HCT116 (cell line): ENCODE results near the gene SLC25A22. TPM values are rescaled to one million over a fixed set of nuclear protein-coding genes. Genes with fewer than 3 reads are reported as not detected.

Experiments
- ATAC-seq: fragments of 200-7000 bp; cut with Tn5 transposase; 2 replicates; pipeline ENCODE4 v1.9.1; 2020; ENCODE audit warnings: mild to moderate bottlenecking, moderate library complexity
- BruUV-seq: library from RNA; stranded (reverse); fragments of 400-500 nt; replicated peaks from 2 replicates; lab custom pipeline; 2021; lab: Mats Ljungman, UMichigan
- CTCF ChIA-PET: fragments of 300-600 bp; sonication (Branson Sonifier 250); formaldehyde crosslinking; loops from one replicate; lab custom pipeline; 2021; ENCODE audit warnings: antibody characterized with exemption; lab: Charles Lee
- POLR2A ChIA-PET: fragments of 300-600, 350-600 bp; sonication (Branson Sonifier 250); formaldehyde crosslinking; loops from one replicate; lab custom pipeline; 2021; ENCODE audit warnings: antibody characterized with exemption; lab: Charles Lee
- RAD21 ChIA-PET, 2 experiments: fragments of 300-600 bp; sonication (Branson Sonifier 250); formaldehyde crosslinking; loops; one replicate each; lab custom pipeline; 2023; ENCODE audit warnings: low total read pairs in 2 of 2; ENCODE audit not compliant: uncharacterized antibody in 2 of 2, unreplicated experiment in 2 of 2, low non-redundant PET in 1 of 2; lab: Charles Lee
- DNase-seq: peaks from one replicate; pipeline ENCODE4 v3.0.0-alpha.2; 2010; ENCODE audit warnings: low read depth, low spot score
- H2AFZ ChIP-seq: fragments of 200-600 bp; shearing (Covaris generic), sonication (generic); 2 replicates; pipeline ENCODE4 v1.6.1; 2017; ENCODE audit warnings: low read depth, mixed run types, mixed read lengths, antibody characterized with exemption, low read length; ENCODE audit not compliant: poor library complexity, severe bottlenecking
- H3K27ac ChIP-seq: 2 replicates; pipeline ENCODE4 v1.5.1; 2012; ENCODE audit warnings: low read depth, low read length
- H3K27me3 ChIP-seq: fragments of 200-600 bp; sonication (generic); 2 replicates; pipeline ENCODE4 v1.6.1; 2016; ENCODE audit warnings: mixed run types, low read length, mixed read lengths; ENCODE audit not compliant: insufficient read depth
- H3K36me3 ChIP-seq, 2 experiments: fragments of 200-500 bp in 1 of 2; fragments of 200-600 bp in 1 of 2; sonication (Bioruptor generic) in 1 of 2; sonication (generic) in 1 of 2; 2 replicates each; pipeline versions ENCODE4 v1.5.1 to v1.6.1; 2014 to 2016; ENCODE audit warnings: low read length in 2 of 2, inconsistent platforms in 1 of 2, mixed read lengths in 1 of 2, mixed run types in 1 of 2; ENCODE audit not compliant: insufficient read depth in 2 of 2, control insufficient read depth in 1 of 2
- H3K4me1 ChIP-seq, 2 experiments: fragments of 200-600 bp in 1 of 2; sonication (generic) in 1 of 2; 2 replicates each; pipeline versions ENCODE4 v1.5.1 to v1.6.1; 2012 to 2017; ENCODE audit warnings: low read length in 2 of 2, inconsistent platforms in 1 of 2, mild to moderate bottlenecking in 1 of 2, mixed read lengths in 1 of 2, mixed run types in 1 of 2, moderate library complexity in 1 of 2; ENCODE audit not compliant: insufficient read depth in 2 of 2, control insufficient read depth in 1 of 2
- H3K4me2 ChIP-seq: fragments of 200-600 bp; sonication (generic); 2 replicates; pipeline ENCODE4 v1.6.1; 2017; ENCODE audit warnings: mixed run types, low read length, mixed read lengths
- H3K4me3 ChIP-seq, 2 experiments: fragments of 200-600 bp in 1 of 2; sonication (generic) in 1 of 2; replicated peaks in 1 of 2; 2 replicates each; pipeline ENCODE4 v1.5.1; 2011 to 2016; ENCODE audit warnings: low read length in 2 of 2, control low read depth in 1 of 2, low read depth in 1 of 2, mild to moderate bottlenecking in 1 of 2, mixed read lengths in 1 of 2, mixed run types in 1 of 2
- H3K79me2 ChIP-seq: fragments of 200-600 bp; sonication (generic); 2 replicates; pipeline ENCODE4 v1.6.1; 2017; ENCODE audit warnings: mild to moderate bottlenecking, mixed run types, low read length, moderate library complexity, mixed read lengths; ENCODE audit not compliant: insufficient read depth
- H3K9ac ChIP-seq: fragments of 200-600 bp; sonication (generic); 2 replicates; pipeline ENCODE4 v1.6.1; 2016; ENCODE audit warnings: low read length, mixed read lengths
- H3K9me2 ChIP-seq: fragments of 200-600 bp; sonication (generic), shearing (Covaris generic); 2 replicates; pipeline ENCODE4 v1.6.1; 2017; ENCODE audit warnings: mixed run types, mild to moderate bottlenecking, moderate library complexity; ENCODE audit not compliant: insufficient read depth
- H3K9me3 ChIP-seq, 2 experiments: fragments of 200-500 bp in 1 of 2; fragments of 200-600 bp in 1 of 2; sonication (Bioruptor generic) in 1 of 2; sonication (generic) in 1 of 2; 2 replicates each; pipeline ENCODE4 v1.6.1; 2014 to 2017; ENCODE audit warnings: low read length in 2 of 2, mixed read lengths in 2 of 2, inconsistent platforms in 1 of 2, low read depth in 1 of 2, mild to moderate bottlenecking in 1 of 2, mixed run types in 1 of 2, moderate library complexity in 1 of 2; ENCODE audit not compliant: control insufficient read depth in 1 of 2, insufficient read depth in 1 of 2
- H4K20me1 ChIP-seq: fragments of 200-600 bp; sonication (generic), shearing (Covaris generic); 2 replicates; pipeline ENCODE4 v1.6.1; 2017; ENCODE audit warnings: mixed run types, mild to moderate bottlenecking, moderate library complexity; ENCODE audit not compliant: insufficient read depth
- CBX3 ChIP-seq: IDR thresholded peaks from 2 replicates; pipeline ENCODE4 v1.6.1; 2012; ENCODE audit warnings: low read depth
- EGR1 ChIP-seq: IDR thresholded peaks from 2 replicates; pipeline ENCODE4 v1.6.1; 2012; ENCODE audit warnings: low read depth
- EZH2 ChIP-seq: fragments of 200-600 bp; sonication (generic); IDR thresholded peaks from 2 replicates; pipeline ENCODE4 v1.6.1; 2017; ENCODE audit warnings: antibody characterized with exemption, mixed run types
- EZH2phosphoT487 ChIP-seq: fragments of 200-600 bp; IDR thresholded peaks from 2 replicates; pipeline ENCODE4 v1.6.1; 2018; ENCODE audit warnings: antibody characterized with exemption, borderline replicate concordance
- FOSL1 ChIP-seq: IDR thresholded peaks from 2 replicates; pipeline ENCODE4 v1.6.1; 2012; ENCODE audit warnings: low read depth
- MAX ChIP-seq: IDR thresholded peaks from 2 replicates; pipeline ENCODE4 v1.6.1; 2012
- POLR2A ChIP-seq: IDR thresholded peaks from 2 replicates; pipeline ENCODE4 v1.7.0; 2011; ENCODE audit warnings: borderline replicate concordance; ENCODE audit not compliant: insufficient read depth, insufficient read length; ENCODE audit errors: extremely low read depth
- RAD21 ChIP-seq: IDR thresholded peaks from 2 replicates; pipeline ENCODE4 v1.6.1; 2012; ENCODE audit warnings: low read depth, mild to moderate bottlenecking
- SIN3A ChIP-seq: IDR thresholded peaks from 2 replicates; pipeline ENCODE4 v1.6.1; 2012; ENCODE audit warnings: low read depth
- SP1 ChIP-seq: IDR thresholded peaks from 2 replicates; pipeline ENCODE4 v1.6.1; 2012; ENCODE audit warnings: low read depth
- SRF ChIP-seq: IDR thresholded peaks from 2 replicates; pipeline ENCODE4 v1.6.1; 2012; ENCODE audit warnings: low read depth
- TCF7L2 ChIP-seq: IDR thresholded peaks from 2 replicates; pipeline ENCODE4 v1.7.0; 2011; ENCODE audit warnings: borderline replicate concordance, inconsistent platforms; ENCODE audit not compliant: insufficient read depth, insufficient read length; ENCODE audit errors: extremely low read depth
- YY1 ChIP-seq: IDR thresholded peaks from 2 replicates; pipeline ENCODE4 v1.6.1; 2011; ENCODE audit warnings: low read length, low read depth, moderate library complexity, mild to moderate bottlenecking; ENCODE audit not compliant: insufficient replicate concordance; ENCODE audit errors: extremely low read depth
- ZBTB33 ChIP-seq: IDR thresholded peaks from 2 replicates; pipeline ENCODE4 v1.6.1; 2011; ENCODE audit warnings: mild to moderate bottlenecking, low read length, moderate library complexity; ENCODE audit not compliant: insufficient replicate concordance; ENCODE audit errors: extremely low read depth
- ZNF274 ChIP-seq: fragments of 200-500 bp; sonication (Bioruptor generic); IDR thresholded peaks from 2 replicates; pipeline ENCODE4 v1.6.1; 2014; ENCODE audit warnings: mild to moderate bottlenecking, low read depth, low read length, inconsistent platforms
- intact Hi-C: fragments of 100-400 bp; cut with micrococcal nuclease; formaldehyde crosslinking; loops from 2 replicates; pipeline ENCODE4 v1.10.0; 2022
- total RNA-seq: library from RNA; stranded (reverse); gene quantifications from one replicate; pipeline ENCODE4 v1.2.1, GENCODE V29; 2021; ENCODE audit not compliant: unreplicated experiment
- TF ChIP-seq, protein P1 (sequence below), 3 experiments: fragments of 200-600 bp in 1 of 3; sonication (generic) in 1 of 3; IDR thresholded peaks in 2 of 3; conservative IDR thresholded peaks in 1 of 3; 2 replicates each; pipeline ENCODE4 v1.5.1; 2012 to 2017; ENCODE audit warnings: low read depth in 2 of 3, low read length in 2 of 3, antibody characterized with exemption in 1 of 3, borderline replicate concordance in 1 of 3, control low read depth in 1 of 3, mild to moderate bottlenecking in 1 of 3, mixed read lengths in 1 of 3, mixed run types in 1 of 3, moderate library complexity in 1 of 3; ENCODE audit not compliant: insufficient read depth in 1 of 3
- TF ChIP-seq, protein P2 (sequence below): IDR thresholded peaks from 2 replicates; pipeline ENCODE4 v1.6.1; 2012

Gene SLC25A22
- total RNA-seq, 1 experiment from 2014 or later: 62.0 TPM

- TF ChIP-seq EZH2: no peak
- no peak for TF ChIP-seq EZH2phosphoT487
- no peak for TF ChIP-seq SP1
- TF ChIP-seq CBX3: no peak
- TF ChIP-seq, protein P1, sequence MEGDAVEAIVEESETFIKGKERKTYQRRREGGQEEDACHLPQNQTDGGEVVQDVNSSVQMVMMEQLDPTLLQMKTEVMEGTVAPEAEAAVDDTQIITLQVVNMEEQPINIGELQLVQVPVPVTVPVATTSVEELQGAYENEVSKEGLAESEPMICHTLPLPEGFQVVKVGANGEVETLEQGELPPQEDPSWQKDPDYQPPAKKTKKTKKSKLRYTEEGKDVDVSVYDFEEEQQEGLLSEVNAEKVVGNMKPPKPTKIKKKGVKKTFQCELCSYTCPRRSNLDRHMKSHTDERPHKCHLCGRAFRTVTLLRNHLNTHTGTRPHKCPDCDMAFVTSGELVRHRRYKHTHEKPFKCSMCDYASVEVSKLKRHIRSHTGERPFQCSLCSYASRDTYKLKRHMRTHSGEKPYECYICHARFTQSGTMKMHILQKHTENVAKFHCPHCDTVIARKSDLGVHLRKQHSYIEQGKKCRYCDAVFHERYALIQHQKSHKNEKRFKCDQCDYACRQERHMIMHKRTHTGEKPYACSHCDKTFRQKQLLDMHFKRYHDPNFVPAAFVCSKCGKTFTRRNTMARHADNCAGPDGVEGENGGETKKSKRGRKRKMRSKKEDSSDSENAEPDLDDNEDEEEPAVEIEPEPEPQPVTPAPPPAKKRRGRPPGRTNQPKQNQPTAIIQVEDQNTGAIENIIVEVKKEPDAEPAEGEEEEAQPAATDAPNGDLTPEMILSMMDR (IDR thresholded peaks at IDR 0.05 in 2 of 3, conservative IDR thresholded peaks at IDR 0.05 in 1 of 3; ENCODE audit: borderline replicate concordance in 1 of 3, insufficient read depth in 1 of 3, low read depth in 2 of 3, low read length in 2 of 3): no peak
- TF ChIP-seq POLR2A: no peak
- no peak for TF ChIP-seq SRF
- TF ChIP-seq ZBTB33: no peak
- TF ChIP-seq, protein P2, sequence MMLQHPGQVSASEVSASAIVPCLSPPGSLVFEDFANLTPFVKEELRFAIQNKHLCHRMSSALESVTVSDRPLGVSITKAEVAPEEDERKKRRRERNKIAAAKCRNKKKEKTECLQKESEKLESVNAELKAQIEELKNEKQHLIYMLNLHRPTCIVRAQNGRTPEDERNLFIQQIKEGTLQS: no peak
Measured at GRCh38 chr11:769887-770641, 28.0 kb downstream of the SLC25A22 start (continued).

DNA sequence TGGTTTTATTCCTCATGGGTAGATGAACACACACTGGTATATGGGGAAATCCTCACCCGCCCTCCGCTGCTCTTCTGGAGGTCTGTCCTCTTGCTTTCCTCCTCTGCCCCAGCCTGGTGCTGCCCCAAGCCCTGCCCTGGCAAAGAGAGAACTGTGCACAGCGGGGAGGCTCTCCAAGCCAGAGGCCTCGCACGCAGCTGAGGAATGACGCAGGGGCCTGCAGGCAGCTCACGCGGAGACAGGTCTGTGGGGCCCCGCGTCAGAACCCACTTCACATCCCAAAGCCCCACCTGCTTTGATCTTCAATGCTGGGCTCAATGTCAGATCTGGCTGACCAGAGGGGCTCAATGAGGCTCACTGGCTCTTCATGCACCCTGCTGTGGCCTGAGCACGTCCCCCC is 30.8 kb downstream of the SLC25A22 start:
- H3K4me1 ChIP-seq: peaks cover 13 to 39% of the 10 kb centered on the region in 2 experiments
- POLR2A ChIA-PET: no interaction called here
- no peaks in the 10 kb centered on the region for H3K9me3 ChIP-seq
- H3K27ac ChIP-seq: 0 out of 2 replicates have a peak overlapping the region, but pooled peaks have one; percentile 45
- ATAC-seq: no peak
- intact Hi-C loops: no loop called here
- H3K4me2 ChIP-seq: no peak overlapping the region
- peaks cover 5% of the 10 kb centered on the region; the same call in 1 of the 2 replicates for H4K20me1 ChIP-seq
- BruUV-seq: TSS peak; percentile 29
- H3K9ac ChIP-seq: no peak overlapping the region
- no peak overlapping the region for H2AFZ ChIP-seq
- H3K9me2 ChIP-seq: no peaks in the 10 kb centered on the region
- no peak for DNase-seq
- H3K27me3 ChIP-seq: no peaks in the 10 kb centered on the region
- peaks cover 26 to 62% of the 10 kb centered on the region in 2 experiments for H3K36me3 ChIP-seq
- RAD21 ChIA-PET: no interaction called here
- no peak overlapping the region for H3K4me3 ChIP-seq
- peaks cover 24% of the 10 kb centered on the region for H3K79me2 ChIP-seq
- CTCF ChIA-PET: no interaction called here
- TF ChIP-seq ZNF274 (no peak), MAX (no peak), TCF7L2 (no peak), SP1 (no peak), SRF (no peak), CBX3 (no peak), FOSL1 (no peak), YY1 (no peak), RAD21 (no peak), EZH2 (no peak), EGR1 (no peak), SIN3A (no peak)
- TF ChIP-seq, protein P1 (IDR thresholded peaks at IDR 0.05 in 2 of 3, conservative IDR thresholded peaks at IDR 0.05 in 1 of 3; ENCODE audit: borderline replicate concordance in 1 of 3, insufficient read depth in 1 of 3, low read depth in 2 of 3, low read length in 2 of 3): no peak
